HG03280 (cell line): ENCODE results near the gene USH2A.

ENCODE experiments used
- ATAC-seq: cut with Tn5 transposase; IDR thresholded peaks from one replicate; pipeline ENCODE4 v1.9.1; 2021; ENCODE audit warnings: mild to moderate bottlenecking, moderate library complexity; ENCODE audit not compliant: unreplicated experiment

USH2A gene

GRCh38 chr1:215665215-215665614 is 758.0 kb downstream of the USH2A start:
- peak; percentile 54 for ATAC-seq

DNA sequence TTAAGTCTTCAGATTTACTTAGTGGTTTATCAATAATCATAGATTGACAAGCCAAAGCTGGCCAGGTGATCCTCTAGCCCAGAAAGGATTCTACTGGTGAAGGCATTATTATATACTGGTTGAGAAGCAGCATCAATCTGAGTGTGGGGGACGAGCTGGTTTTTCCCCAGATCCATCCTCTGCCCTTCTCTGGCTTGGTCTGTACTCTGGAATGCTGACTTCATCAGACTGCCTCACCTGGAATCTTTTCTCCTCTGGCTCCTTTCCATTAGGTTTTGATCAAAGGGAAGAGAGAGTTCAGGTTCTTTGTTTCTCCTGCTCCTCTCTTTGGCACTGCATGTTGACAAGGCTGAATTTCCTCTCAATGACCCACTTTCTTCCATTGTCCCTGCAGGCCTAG is 762.2 kb downstream of the USH2A start:
- ATAC-seq = no peak

- ATAC-seq = no peak
Observed at GRCh38 chr1:215660259-215660658, 763.0 kb downstream of the USH2A start.

DNA sequence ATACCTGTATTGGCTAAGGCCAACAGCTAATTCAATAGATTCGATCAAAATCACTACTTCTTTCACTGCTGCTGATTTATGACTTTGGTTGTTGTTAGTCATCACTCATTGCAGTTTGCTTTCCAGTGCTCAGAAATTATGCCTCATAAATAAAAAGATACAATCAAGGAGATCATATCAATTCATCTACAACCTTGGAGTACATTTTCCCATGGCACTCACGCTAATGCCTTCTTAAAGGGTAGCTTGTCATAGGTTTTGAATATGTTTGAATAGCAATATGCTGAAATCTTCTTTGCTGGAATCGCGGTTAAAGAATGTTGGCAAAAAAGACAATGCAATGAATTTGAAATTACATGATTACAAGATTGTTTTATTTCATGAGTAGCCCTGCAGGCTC is 766.2 kb downstream of the USH2A start:
- no peak for ATAC-seq

DNA sequence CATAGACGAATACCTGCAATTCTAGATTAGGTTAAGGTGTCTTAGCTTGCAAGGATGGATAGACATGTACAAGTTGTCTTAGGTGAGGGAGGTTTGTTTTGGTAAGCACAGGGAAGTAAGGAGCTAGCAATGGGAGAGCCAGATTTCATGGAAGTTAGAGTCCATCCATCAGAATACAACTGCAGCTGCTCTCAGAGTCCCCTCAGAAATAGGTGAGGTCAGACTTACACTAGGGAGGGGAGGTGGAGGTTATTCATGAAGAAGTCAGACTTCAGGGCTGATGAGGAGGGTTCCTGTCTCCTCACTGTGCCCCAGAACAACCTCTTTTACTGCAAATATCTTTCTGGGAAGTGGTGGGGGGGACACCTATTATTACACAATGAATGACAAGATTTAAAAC is 770.9 kb downstream of the USH2A start:
- no peak for ATAC-seq

DNA sequence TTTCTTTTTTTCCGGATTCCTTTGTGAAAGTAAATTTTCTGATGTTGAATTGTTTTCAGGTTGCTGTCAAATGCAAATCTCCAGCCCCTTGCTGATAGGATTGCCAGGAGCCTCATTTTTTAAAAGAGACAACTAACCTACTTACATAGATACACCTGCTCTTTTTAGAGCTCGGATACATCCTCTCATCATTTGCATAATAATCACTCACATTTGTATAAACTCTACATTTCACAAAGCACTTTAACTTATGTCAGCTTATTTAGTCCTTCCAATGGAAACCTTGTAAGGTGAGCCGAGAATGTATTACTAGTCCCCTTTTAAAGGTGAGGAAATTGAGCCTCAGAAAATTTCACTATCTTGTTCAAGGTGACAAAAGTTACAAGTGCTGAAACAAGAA is 771.4 kb downstream of the USH2A start:
- ATAC-seq = no peak

GRCh38 chr1:215650446-215651149 is 772.6 kb downstream of the USH2A start:
- no peak for ATAC-seq

GRCh38 chr1:215648957-215649356 is 774.3 kb downstream of the USH2A start:
- no peak for ATAC-seq

DNA sequence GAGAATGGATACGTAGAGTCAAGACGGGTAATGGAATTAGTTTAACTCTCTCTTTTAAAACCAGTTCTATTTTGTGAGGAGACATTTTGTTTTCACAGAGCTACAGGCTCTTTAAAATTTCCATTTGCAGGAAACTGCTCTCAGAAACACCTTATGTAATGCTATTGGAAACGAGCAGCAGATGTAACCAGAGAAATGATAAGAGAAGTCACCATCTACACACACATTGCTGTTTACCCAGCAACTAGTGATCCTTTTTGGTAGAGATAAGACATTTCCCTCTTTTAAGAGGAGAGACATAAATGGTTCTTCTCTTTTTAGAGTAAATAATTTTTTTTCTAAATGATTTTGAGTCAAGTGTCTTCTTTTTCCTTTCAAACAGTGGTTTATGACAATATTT is 775.5 kb downstream of the USH2A start:
- no peak for ATAC-seq

DNA sequence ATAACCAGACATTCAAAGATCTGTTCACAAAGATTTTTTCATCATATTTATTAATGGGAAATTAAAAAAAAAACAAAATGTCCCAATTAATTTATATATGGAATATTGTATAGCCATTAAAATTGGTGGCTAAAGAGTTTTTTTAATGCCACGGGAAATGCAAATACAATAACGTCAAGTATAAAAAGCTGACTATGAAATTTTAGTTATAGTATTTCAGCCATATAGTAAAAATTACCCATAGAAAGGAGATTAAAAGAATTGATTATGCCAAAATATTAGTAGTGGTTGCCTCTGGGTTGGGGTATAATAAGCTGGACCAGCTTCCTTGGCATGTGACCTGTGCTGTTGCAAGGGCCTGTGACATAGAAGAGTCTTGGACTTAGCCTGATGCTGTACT is 777.4 kb downstream of the USH2A start:
- no peak for ATAC-seq

- ATAC-seq = no peak
Observed at GRCh38 chr1:215645182-215645581, 778.1 kb downstream of the USH2A start.

- no peak for ATAC-seq
Observed at GRCh38 chr1:215643592-215644321, 779.5 kb downstream of the USH2A start.

- no peak for ATAC-seq
Observed at GRCh38 chr1:215640429-215641148, 782.7 kb downstream of the USH2A start.

DNA sequence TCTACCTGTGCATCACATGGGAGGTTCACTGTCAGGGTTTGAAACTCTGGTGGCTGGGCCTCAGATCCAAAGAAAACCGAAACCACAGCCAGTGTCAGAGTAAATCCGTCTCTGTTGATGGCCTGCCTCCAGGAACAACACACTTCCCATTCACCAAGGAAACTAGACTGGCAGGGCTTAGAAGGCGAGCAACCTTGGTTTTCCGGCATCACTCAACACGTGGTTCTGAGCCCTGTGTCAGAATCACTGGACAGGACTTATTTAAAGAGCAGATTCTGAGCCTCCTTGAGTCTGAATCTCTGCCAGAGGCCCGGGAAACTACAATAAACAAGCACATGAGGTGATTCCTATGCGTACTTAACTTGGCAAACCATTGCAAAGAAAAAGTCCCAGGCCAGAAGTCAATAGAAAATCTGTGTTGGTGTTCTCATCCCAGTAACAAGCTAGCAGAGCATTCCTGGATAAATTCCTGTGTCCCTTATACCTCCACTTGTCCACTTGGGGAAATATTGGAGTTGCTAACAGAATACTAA is 786.1 kb downstream of the USH2A start:
- no peak for ATAC-seq

DNA sequence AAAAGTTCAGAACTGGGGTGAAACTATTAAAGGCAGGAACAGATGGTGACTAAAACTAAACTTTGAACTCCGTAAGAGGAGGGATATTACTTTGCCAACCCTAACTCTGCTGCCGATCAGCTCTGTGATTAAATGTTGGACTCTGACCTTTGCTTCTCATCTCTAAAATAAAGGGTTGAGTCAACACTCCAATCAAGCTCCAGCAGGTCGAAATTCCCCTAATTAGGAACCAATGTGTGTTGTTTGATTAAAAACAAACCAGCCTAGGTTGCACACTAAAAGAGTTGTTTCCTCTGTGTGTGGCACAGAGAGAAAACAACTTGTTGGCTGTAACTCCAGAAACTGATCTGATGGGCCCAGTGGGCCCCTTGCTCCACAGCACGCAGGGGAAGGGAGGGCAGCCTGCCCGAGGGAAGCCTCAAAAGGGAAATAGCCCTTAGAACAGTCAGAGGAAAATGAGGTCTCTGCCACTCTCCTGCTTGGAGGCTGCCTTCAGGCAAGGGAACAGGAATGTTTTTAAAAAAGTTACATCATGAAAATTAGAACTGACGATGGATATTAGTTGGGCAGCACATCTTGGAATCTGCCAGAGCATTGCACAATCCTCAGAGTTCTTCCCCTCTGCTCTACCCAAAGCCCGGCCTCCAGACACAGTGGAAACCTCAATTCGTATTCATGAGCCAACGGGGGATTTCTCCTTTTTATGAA is 786.8 kb downstream of the USH2A start:
- ATAC-seq = no peak

- no peak for ATAC-seq
Observed at GRCh38 chr1:215635827-215636226, 787.4 kb downstream of the USH2A start.

DNA sequence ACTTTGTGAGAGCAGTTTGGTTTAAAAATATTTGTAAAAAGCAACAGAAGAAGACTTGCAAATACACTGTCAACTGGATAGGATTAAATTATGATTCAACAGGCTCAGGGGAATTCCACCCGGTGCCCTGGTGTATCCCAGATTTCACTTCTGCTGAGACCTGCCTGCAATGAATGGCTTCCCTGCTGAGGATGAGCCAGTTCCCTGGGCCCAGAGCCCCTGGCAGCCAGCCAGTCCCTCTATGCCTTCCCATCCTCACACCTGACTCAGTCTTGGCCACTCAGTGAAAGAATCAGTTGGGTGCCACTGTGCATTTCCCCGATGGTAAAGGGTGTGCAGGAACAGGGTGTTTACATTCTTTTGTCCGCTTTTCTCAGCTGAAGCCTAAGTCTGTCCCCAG is 791.8 kb downstream of the USH2A start:
- no peak for ATAC-seq

GRCh38 chr1:215631040-215631439 is 792.2 kb downstream of the USH2A start:
- ATAC-seq = no peak

DNA sequence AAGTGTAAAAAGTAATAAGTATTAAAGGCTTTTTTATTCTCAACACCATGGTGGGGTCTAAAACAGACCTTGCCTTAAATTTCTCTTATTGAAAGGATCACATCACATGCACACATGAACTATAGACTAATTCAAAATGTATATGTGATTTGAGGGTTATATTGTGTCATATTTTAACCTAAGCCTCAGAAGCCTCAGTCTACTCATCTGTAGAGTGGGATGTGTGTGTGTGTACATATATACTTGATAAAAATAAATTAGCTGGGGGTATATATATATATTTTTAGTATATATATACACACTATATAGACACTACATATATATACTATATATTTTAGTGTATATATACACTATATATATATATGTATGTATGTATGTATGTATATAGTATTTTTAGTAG is 797.3 kb downstream of the USH2A start:
- no peak for ATAC-seq

- ATAC-seq = no peak
Observed at GRCh38 chr1:215623162-215623561, 800.1 kb downstream of the USH2A start.

GRCh38 chr1:215617979-215618378 is 805.3 kb downstream of the USH2A start:
- ATAC-seq = no peak
